OCI-LY3 (cell line): ENCODE results near the gene ALDH1L1.

Experiments used
- H2AFZ ChIP-seq: fragments of 200-600, 300-600 bp; shearing (Covaris generic); 2 replicates; pipeline ENCODE4 v1.6.0; 2014; ENCODE audit warnings: antibody characterized with exemption, low read depth, low read length
- H3K27ac ChIP-seq: fragments of 200-600, 300-600 bp; sonication (generic); 2 replicates; pipeline ENCODE4 v1.5.1; 2014; ENCODE audit warnings: mild to moderate bottlenecking, low read length, moderate library complexity, mixed read lengths
- H3K27me3 ChIP-seq: fragments of 200-600, 300-600 bp; sonication (generic); 2 replicates; pipeline ENCODE4 v1.6.1; 2014; ENCODE audit warnings: low read depth, low read length, mixed read lengths
- H3K36me3 ChIP-seq: fragments of 200-600, 300-600 bp; sonication (generic); replicated peaks from 2 replicates; pipeline ENCODE3; 2014; ENCODE audit warnings: low read depth, low read length, mixed read lengths
- H3K4me1 ChIP-seq: fragments of 300-600, 200-600 bp; sonication (generic); 2 replicates; pipeline ENCODE4 v1.6.1; 2014; ENCODE audit warnings: low read length, mixed read lengths
- H3K4me2 ChIP-seq: fragments of 200-600, 300-600 bp; sonication (generic); 2 replicates; pipeline ENCODE4 v1.6.1; 2014; ENCODE audit warnings: low read length, mixed read lengths
- H3K4me3 ChIP-seq: fragments of 300-600, 200-600 bp; sonication (generic); 2 replicates; pipeline ENCODE4 v1.5.1; 2014; ENCODE audit warnings: antibody characterized with exemption, mild to moderate bottlenecking, low read length, moderate library complexity
- H3K79me2 ChIP-seq: fragments of 300-600, 200-600 bp; shearing (Covaris generic); 2 replicates; pipeline ENCODE4 v1.6.1; 2014; ENCODE audit warnings: mild to moderate bottlenecking, low read length, mixed read lengths
- H3K9ac ChIP-seq: fragments of 300-600, 200-600 bp; shearing (Covaris generic); 2 replicates; pipeline ENCODE4 v1.6.0; 2014; ENCODE audit warnings: mild to moderate bottlenecking, low read length, moderate library complexity
- H3K9me3 ChIP-seq: fragments of 200-600, 300-600 bp; shearing (Covaris generic); 2 replicates; pipeline ENCODE4 v1.6.1; 2014; ENCODE audit warnings: low read length, mixed read lengths; ENCODE audit not compliant: insufficient read depth
- H4K20me1 ChIP-seq: fragments of 200-600, 300-600 bp; sonication (generic); 2 replicates; pipeline ENCODE4 v1.6.1; 2016; ENCODE audit warnings: low read length, mixed read lengths; ENCODE audit not compliant: insufficient read depth
- EZH2phosphoT487 ChIP-seq: fragments of 200-600 bp; shearing (Covaris generic); IDR thresholded peaks from 2 replicates; pipeline ENCODE4 v1.6.1; 2018; ENCODE audit warnings: antibody characterized with exemption, mixed run types, low read depth
- TF ChIP-seq, protein P1 (sequence below): fragments of 200-600, 300-600 bp; sonication (generic); IDR thresholded peaks from 2 replicates; pipeline ENCODE4 v1.5.1; 2014; ENCODE audit warnings: antibody characterized with exemption, low read length, low read depth

Gene ALDH1L1

DNA sequence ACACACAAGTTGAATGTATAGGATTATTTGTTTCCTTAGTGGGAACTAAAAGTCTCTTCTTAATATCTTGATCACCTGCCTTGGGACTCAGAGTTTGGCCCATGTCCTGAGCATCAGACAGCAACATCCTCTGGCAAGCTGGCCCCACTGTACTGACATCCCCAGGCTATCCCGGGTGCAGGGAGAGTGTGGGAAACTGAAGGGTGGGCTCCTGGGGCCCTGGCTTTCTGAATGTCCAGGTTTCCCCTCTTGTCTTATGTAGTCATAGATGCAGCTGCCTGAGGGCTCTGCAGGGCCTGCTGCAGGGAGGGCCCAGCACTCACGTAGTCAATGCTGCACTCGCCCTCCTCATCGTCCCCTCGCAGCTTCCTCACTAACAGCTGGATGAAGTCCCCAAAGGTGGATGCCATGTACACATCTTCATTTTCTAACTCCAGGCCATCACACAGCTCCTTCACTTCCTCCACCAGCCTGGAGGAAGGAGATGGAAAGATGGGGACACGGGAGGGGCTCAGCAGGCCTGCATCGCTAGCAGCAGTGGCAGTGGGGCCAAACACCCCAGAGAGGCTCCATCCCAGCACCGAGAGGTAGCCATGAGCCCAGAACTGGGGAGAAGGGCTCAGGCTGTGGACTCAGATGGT, 42.8 kb downstream of the ALDH1L1 start:
- Histone ChIP-seq H3K4me2 (no peak overlapping the region), H3K36me3 (no peaks in the 10 kb centered on the region), H3K9me3 (no peaks in the 10 kb centered on the region), H3K4me1 (no peaks in the 10 kb centered on the region), H2AFZ (no peak overlapping the region), H3K9ac (no peak overlapping the region), H3K79me2 (no peaks in the 10 kb centered on the region), H3K4me3 (no peak overlapping the region), H3K27ac (no peak overlapping the region), H4K20me1 (no peaks in the 10 kb centered on the region), H3K27me3 (peaks cover 42% of the 10 kb centered on the region)
- no peak for TF ChIP-seq EZH2phosphoT487
- TF ChIP-seq, protein P1, sequence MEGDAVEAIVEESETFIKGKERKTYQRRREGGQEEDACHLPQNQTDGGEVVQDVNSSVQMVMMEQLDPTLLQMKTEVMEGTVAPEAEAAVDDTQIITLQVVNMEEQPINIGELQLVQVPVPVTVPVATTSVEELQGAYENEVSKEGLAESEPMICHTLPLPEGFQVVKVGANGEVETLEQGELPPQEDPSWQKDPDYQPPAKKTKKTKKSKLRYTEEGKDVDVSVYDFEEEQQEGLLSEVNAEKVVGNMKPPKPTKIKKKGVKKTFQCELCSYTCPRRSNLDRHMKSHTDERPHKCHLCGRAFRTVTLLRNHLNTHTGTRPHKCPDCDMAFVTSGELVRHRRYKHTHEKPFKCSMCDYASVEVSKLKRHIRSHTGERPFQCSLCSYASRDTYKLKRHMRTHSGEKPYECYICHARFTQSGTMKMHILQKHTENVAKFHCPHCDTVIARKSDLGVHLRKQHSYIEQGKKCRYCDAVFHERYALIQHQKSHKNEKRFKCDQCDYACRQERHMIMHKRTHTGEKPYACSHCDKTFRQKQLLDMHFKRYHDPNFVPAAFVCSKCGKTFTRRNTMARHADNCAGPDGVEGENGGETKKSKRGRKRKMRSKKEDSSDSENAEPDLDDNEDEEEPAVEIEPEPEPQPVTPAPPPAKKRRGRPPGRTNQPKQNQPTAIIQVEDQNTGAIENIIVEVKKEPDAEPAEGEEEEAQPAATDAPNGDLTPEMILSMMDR: no peak

DNA sequence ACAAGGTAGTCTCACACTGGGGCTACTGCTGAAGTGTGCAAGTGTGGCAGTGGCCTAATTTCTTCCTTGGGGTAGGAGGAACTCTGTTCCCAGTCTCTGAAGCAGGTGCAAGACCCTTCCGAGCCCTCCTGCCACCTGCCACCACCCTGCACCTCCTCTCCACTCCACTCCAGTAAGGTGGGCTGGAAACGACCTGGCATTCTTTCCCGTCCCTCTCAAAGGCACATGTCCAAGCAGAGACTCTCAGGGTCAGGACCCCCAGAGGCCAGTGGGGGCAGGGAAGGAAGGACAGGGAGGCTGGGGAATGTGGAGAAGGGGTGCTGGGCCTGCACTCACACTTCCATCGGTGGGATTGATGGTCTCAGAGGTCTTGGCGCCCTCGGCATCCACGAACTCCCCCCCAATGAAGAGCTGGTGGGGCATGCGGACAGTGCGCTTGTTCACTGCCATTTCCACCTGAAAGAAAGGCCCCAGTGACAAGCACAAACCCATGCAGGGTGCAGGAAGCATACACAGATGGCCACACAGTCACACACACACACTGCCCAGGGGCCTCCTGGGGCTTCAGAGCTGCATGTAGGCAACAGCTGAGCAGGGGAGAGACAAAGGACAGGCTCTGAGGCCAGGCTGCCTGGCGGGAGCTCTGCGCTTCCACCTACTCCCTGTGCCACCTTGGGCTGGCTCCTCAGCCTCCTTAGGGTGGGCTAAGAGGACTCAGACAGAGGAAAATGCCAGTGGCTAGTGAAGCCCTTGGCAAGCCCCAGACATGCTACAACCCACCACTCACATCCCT, 43.8 kb downstream of the ALDH1L1 start:
- TF ChIP-seq, protein P1: no peak
- no peak for TF ChIP-seq EZH2phosphoT487
- H3K27me3 ChIP-seq: peaks cover 32% of the 10 kb centered on the region
- H3K4me2 ChIP-seq: no peak overlapping the region
- H3K79me2 ChIP-seq: no peaks in the 10 kb centered on the region
- H4K20me1 ChIP-seq: no peaks in the 10 kb centered on the region
- H3K36me3 ChIP-seq: no peaks in the 10 kb centered on the region
- no peak overlapping the region for H3K4me3 ChIP-seq
- H3K9me3 ChIP-seq: no peaks in the 10 kb centered on the region
- H2AFZ ChIP-seq: no peak overlapping the region
- no peak overlapping the region for H3K27ac ChIP-seq
- H3K4me1 ChIP-seq: no peaks in the 10 kb centered on the region
- H3K9ac ChIP-seq: no peak overlapping the region

DNA sequence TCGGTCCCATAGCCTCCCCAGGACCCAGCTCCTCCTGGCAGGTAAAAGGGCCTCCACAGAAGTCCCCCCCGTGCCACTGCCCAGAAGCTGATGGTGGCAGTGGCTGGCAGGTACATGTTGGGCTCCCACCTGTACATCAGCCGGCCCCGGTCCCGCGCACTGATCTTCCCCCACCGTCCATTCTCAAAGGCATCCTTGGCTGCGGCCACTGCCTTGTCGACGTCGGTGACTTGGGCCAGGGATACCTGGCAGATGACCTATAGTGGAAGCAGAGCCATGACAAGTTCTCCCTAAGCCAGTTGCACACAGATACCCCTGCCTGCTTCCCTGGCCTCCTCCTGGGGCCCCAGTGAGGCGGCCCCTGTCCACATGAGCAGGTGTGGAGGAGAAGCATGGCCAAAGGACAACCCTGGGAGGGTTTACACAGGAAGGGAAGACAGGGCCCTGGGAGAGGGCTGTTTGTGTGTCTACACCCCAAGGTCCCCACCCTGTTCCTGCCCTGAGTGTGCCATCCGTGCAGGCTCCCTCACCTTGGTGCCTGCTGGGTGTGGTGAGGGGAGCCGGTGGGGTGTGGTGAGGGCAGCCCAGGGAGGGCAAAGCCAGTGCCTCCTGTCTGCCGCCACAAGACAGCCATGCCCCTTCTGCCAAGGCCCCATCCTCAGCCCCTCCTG, 44.8 kb downstream of the ALDH1L1 start:
- Histone ChIP-seq H3K4me3 (no peak overlapping the region), H3K27me3 (peaks cover 21% of the 10 kb centered on the region), H3K9me3 (no peaks in the 10 kb centered on the region), H3K4me2 (no peak overlapping the region), H3K36me3 (no peaks in the 10 kb centered on the region), H2AFZ (no peak overlapping the region), H3K27ac (no peak overlapping the region), H3K4me1 (no peaks in the 10 kb centered on the region), H3K9ac (no peak overlapping the region), H3K79me2 (no peaks in the 10 kb centered on the region), H4K20me1 (no peaks in the 10 kb centered on the region)
- no peak for TF ChIP-seq EZH2phosphoT487
- TF ChIP-seq, protein P1: no peak

DNA sequence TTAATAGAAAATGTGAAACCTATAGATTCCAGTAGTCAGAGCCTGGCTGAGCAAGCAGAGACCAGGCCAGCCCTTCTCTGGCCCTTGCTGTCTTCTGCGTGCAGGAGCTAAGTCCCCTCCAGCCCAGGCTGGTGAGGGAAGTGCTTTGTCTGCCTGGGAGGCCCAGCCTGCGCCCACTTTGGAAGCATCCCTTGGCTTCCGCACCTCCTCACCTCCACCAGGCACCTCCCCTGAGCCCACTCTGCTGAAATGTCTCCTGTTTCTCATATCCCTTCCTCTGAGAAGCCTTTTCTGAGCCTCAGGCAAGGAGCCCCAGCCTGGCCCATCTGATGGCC, 45.3 kb downstream of the ALDH1L1 start:
- Histone ChIP-seq H3K27ac (no peak overlapping the region), H3K9me3 (no peaks in the 10 kb centered on the region), H4K20me1 (no peaks in the 10 kb centered on the region), H3K36me3 (no peaks in the 10 kb centered on the region), H3K79me2 (no peaks in the 10 kb centered on the region), H3K9ac (no peak overlapping the region), H3K4me3 (no peak overlapping the region), H2AFZ (no peak overlapping the region), H3K4me1 (no peaks in the 10 kb centered on the region), H3K27me3 (peaks cover 19% of the 10 kb centered on the region), H3K4me2 (no peak overlapping the region)
- TF ChIP-seq, protein P1: no peak
- no peak for TF ChIP-seq EZH2phosphoT487
